Endothelial cell (in vitro differentiated cells): ENCODE measurements around the gene PTGFRN. TPM values are rescaled to one million over a fixed set of nuclear protein-coding genes. Genes with fewer than 3 reads are reported as not detected.

Experiments
- DNase-seq: peaks from one replicate; pipeline ENCODE4 v3.0.0; 2021; ENCODE audit warnings: low spot score
- H3K27ac Mint-ChIP-seq: one replicate; pipeline ENCODE4 v1.8.0; 2021; ENCODE audit warnings: mixed read lengths, inconsistent platforms; ENCODE audit not compliant: unreplicated experiment
- H3K27me3 Mint-ChIP-seq: one replicate; pipeline ENCODE4 v1.8.0; 2021; ENCODE audit warnings: mild to moderate bottlenecking, moderate library complexity, mixed read lengths, inconsistent platforms; ENCODE audit not compliant: unreplicated experiment
- H3K36me3 Mint-ChIP-seq: one replicate; pipeline ENCODE4 v1.8.0; 2021; ENCODE audit warnings: mild to moderate bottlenecking, low read depth, mixed read lengths, inconsistent platforms; ENCODE audit not compliant: unreplicated experiment
- H3K4me1 Mint-ChIP-seq: one replicate; pipeline ENCODE4 v1.8.0; 2021; ENCODE audit warnings: mild to moderate bottlenecking, mixed read lengths, inconsistent platforms; ENCODE audit not compliant: unreplicated experiment
- H3K4me3 Mint-ChIP-seq: one replicate; pipeline ENCODE4 v1.8.0; 2021; ENCODE audit warnings: mild to moderate bottlenecking, mixed read lengths, inconsistent platforms; ENCODE audit not compliant: unreplicated experiment
- H3K9me3 Mint-ChIP-seq: one replicate; pipeline ENCODE4 v1.8.0; 2021; ENCODE audit warnings: mixed read lengths, inconsistent platforms; ENCODE audit not compliant: unreplicated experiment
- total RNA-seq: library from RNA; stranded (reverse); fragmentation: NEBNext Ultra II Directional; extraction: Animal tissue kit (Norgen Biotek cat#: 25700); gene quantifications from one replicate; pipeline ENCODE4 v1.2.1, GENCODE V29; 2021; ENCODE audit not compliant: unreplicated experiment
- TF ChIP-seq, protein P1 (sequence below): fragments of 200-600 bp; sonication (generic); IDR thresholded peaks from one replicate; pipeline ENCODE4 v1.5.0; 2021; ENCODE audit warnings: antibody characterized with exemption; ENCODE audit not compliant: unreplicated experiment

PTGFRN gene
- total RNA-seq, 1 donor from 2014 or later = 23.7 TPM

DNA sequence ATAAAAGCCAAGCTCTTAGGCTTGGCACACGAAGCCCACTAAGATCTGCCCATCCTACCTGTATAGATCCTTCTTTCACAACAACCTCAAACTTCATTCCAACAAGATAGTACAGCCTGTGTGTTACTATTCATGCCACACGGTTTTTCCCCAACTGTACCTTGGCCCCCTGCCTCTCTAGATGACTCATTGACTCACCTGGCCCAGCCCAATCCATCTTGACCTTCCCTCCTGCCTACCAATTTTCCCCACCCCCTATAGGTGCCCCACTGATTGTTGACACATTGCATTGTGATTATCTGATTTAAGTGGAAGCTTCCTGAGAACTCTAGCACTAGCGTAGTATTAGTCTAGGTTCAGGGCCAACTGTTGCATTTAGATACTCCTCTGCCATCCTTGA lies 89.9 kb downstream of the PTGFRN start:
- Mint-ChIP-seq H3K36me3 (no peaks in the 10 kb centered on the region), H3K4me3 (no peak overlapping the region), H3K27ac (no peak overlapping the region), H3K4me1 (peaks cover 9% of the 10 kb centered on the region), H3K27me3 (no peaks in the 10 kb centered on the region), H3K9me3 (peaks cover 5% of the 10 kb centered on the region)
- DNase-seq = no peak
- TF ChIP-seq, protein P1, sequence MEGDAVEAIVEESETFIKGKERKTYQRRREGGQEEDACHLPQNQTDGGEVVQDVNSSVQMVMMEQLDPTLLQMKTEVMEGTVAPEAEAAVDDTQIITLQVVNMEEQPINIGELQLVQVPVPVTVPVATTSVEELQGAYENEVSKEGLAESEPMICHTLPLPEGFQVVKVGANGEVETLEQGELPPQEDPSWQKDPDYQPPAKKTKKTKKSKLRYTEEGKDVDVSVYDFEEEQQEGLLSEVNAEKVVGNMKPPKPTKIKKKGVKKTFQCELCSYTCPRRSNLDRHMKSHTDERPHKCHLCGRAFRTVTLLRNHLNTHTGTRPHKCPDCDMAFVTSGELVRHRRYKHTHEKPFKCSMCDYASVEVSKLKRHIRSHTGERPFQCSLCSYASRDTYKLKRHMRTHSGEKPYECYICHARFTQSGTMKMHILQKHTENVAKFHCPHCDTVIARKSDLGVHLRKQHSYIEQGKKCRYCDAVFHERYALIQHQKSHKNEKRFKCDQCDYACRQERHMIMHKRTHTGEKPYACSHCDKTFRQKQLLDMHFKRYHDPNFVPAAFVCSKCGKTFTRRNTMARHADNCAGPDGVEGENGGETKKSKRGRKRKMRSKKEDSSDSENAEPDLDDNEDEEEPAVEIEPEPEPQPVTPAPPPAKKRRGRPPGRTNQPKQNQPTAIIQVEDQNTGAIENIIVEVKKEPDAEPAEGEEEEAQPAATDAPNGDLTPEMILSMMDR = no peak

DNA sequence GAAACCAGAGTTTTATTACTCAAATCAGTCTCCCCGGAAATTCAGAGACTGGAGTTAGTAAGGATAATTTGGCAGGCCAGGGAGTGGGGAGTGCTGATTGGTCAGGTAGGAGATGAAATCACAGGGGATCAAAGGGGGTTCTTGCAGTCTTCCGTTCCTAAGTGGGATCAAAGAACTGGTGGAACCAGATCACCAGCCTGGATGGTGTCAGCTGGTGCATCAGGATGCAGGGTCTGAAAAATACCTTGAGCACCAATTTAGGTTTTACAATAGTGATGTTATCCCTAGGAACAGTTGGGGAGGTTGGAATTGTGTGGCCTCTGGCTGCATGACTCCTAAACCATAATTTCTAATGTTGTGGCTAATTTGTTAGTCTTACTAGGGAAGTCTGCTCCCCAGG lies 90.4 kb downstream of the PTGFRN start:
- TF ChIP-seq, protein P1 = no peak
- Mint-ChIP-seq H3K9me3 (peaks cover 5% of the 10 kb centered on the region), H3K27ac (no peak overlapping the region), H3K4me1 (peaks cover 10% of the 10 kb centered on the region), H3K4me3 (no peak overlapping the region), H3K27me3 (no peaks in the 10 kb centered on the region), H3K36me3 (no peaks in the 10 kb centered on the region)
- DNase-seq = no peak

DNA sequence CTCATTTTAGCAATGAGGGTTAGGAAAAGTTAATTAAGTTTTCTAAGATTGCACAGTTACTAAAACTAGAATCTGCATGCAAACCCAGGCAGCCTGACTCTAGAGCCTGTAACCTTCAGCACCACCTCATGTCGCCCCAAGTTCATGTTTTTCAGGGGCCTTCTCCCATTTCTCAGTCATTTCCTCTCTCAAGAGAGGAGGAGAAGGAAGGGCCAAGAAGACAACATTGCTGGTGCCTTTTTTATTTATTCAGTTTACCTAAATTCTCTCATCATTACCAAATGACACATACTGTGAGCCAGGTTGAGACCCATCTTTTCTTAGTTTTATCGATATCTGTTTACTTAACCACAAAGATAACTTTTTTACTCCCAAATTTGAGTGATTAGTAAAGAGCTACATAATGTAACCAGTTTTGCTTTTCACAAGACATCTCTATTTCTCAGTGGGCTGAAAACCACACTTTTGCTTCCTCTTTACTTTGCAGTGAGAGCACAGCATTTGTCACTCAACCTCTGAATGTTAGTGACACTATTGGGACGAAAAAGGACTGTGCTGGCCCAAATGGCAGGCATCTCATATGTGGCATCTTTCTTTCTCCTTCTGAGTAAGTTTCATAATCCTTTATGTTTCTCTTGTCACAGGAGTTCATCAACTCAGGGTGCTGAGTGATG lies 91.7 kb downstream of the PTGFRN start, which contains the start of gene CD101:
Gene CD101, plus strand, starts transcription at position 507 of the 674 bp plus-strand sequence. Its CDS starts 58 bp downstream, at position 565.
- TF ChIP-seq, protein P1 = no peak
- no peak for DNase-seq
- Mint-ChIP-seq H3K4me3 (no peak within 1 kb of the TSS), H3K36me3 (no peaks in the 10 kb centered on the region), H3K9me3 (no peaks in the 10 kb centered on the region), H3K4me1 (peaks cover 5% of the 10 kb centered on the region), H3K27ac (no peak within 1 kb of the TSS), H3K27me3 (no peaks in the 10 kb centered on the region)

DNA sequence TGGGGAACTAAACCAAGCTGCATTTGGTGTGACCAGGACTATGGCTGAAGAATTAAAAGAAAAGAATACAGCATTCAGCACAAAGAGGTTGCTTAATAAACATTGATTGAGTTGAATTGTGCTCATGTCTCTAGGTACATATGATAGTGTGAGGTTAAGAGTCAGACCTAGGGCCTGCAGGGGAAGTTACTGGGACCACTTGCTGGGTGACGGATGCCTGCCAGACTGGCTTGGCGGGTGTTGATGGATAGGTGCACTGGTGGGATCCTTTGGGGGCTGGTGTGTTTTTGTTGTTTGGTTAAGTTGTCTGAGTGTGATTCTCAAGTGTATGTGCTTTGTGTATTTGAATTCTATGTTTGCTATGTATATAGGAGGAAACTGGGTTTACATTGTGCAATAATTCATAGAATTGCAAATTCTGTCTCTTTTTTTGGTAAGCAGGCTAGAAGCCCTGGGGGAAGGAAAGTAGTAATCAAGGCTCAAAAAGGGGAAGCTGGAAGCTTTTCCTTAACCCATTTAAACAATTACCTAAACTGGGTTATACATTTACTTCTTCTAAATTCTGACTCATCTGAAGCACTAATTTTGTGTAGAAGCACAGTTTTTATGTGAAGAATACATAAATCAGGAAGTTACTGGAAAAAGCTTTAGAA lies 93.6 kb downstream of the PTGFRN start:
- H3K4me1 Mint-ChIP-seq = peaks cover 5% of the 10 kb centered on the region
- TF ChIP-seq, protein P1 = no peak
- no peak for DNase-seq
- H3K4me3 Mint-ChIP-seq = no peak overlapping the region
- no peaks in the 10 kb centered on the region for H3K27me3 Mint-ChIP-seq
- H3K9me3 Mint-ChIP-seq = no peaks in the 10 kb centered on the region
- no peaks in the 10 kb centered on the region for H3K36me3 Mint-ChIP-seq
- no peak overlapping the region for H3K27ac Mint-ChIP-seq

DNA sequence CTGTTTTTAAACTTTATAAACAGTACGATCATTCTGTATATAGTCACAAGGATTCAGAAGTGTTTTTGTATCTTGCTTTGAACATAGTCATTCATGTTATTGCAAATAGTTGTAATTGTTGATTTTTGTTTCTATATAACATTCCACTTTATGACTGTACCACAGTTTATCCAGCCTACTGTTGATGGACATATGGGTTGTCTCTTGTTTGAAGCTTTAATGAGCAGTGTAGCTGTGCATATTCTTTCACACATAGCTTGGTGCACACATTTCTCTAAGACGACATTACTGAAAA lies 98.0 kb downstream of the PTGFRN start:
- TF ChIP-seq, protein P1 = no peak
- no peaks in the 10 kb centered on the region for H3K36me3 Mint-ChIP-seq
- no peaks in the 10 kb centered on the region for H3K9me3 Mint-ChIP-seq
- no peak for DNase-seq
- H3K27me3 Mint-ChIP-seq = no peaks in the 10 kb centered on the region
- H3K4me1 Mint-ChIP-seq = peaks cover 5% of the 10 kb centered on the region
- no peak overlapping the region for H3K4me3 Mint-ChIP-seq
- no peak overlapping the region for H3K27ac Mint-ChIP-seq
